NAMALWA (cell line): ENCODE data around the gene EFR3B.
"Not testable (repeated sequence)": the region's sequence is repeated elsewhere in the genome, so short reads cannot be mapped to it uniquely, and the experiment has no call there.

ENCODE experiments used
- DNase-seq: peaks from one replicate; pipeline ENCODE4 v3.0.0-alpha.2; 2015; ENCODE audit warnings: low spot score

Gene EFR3B

DNA sequence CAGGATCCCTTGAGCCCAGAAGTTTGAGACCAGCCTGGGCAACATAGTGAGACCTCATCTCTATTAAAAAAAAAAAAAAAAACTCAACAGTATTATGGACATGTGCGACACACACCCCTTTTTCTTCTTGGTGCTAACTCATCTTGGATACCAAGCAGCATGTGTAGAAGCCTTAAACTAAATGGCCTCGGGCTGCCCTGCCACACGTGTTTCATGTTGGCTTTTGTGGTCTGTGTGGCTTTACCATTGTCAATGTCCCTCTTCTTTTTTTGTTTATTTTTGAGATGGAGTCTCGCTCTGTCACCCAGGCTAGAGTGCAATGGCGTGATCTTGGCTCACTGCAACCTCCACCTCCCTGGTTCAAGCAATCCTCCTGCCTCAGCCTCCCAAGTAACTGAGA, 109.1 kb downstream of the EFR3B start:
- DNase-seq: not testable (repeated sequence)

DNA sequence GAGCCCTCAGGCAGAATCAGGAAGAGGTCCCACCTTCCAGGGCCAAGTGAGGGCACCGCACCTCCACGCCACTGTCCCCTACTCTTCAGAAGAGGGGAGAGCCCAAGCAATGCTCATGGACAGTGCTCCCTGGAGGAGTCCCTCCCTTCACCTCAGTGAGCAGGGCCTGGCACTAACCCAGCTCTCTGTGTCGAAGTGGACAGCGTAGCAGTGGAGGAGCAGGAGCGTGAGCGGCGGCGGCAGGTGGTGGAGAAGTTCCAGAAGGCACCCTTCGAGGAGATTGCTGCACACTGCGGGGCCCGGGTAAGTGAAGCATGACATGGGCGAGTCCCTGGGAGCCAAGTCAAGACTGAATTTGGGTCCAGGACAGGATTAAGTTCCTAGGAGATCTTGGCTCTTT, 109.8 kb downstream of the EFR3B start:
- no peak for DNase-seq

DNA sequence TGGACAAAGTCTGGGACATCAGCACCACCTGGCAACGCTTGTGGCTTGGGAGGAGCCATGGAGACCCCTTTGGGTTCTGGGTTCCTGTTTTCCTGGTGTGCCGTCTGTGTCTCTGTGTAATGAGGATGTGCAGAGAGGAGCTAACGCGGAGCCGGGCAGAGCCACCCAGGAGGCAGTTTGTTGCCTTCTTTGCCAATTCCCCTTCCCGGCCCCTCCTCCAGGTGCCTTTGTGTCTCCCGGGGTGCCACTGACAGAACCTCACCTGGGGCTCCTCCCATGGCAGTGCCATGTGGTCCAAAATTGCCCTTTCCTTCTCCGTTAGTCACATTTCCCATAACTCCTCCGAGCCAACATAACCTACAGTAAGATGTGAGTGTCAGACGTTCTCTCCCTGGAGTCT, 113.5 kb downstream of the EFR3B start:
- no peak for DNase-seq

DNA sequence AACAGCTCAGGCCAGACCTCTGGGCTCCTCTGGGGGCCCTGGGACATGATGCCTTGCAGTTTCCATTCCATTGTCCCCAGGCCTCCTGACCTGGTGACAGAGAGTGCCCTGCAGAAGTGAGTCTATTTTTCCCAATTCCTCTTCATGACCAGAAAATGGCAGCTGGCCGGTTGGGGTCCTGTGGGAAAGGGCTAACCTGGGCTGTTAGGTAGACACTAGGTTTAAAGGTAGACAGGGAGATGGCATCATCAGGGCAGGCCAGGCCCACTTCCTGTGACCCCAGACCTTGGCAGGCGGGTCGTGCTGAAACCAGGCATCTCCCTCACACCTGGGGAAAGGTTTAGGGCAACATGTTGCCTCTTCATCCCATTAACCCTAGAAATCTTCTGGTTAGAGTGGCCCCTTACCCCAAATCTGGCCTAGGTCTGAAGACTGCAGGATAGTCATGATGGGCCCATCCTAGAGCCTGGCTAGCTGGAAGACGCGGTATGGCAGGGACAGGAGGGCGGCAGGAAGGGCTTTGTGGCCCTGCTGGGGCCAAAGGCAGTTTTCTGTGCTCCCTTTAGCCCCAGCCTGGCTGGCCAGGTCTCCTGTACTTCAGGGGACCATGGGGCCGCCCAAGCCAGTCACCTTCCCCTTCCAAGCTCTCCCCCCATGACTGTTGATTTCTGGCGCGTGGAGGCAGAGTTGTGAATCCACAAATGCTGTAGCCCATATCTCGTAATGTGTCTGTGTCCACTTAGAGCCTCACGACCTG, 116.4 kb downstream of the EFR3B start:
- DNase-seq: no peak

DNA sequence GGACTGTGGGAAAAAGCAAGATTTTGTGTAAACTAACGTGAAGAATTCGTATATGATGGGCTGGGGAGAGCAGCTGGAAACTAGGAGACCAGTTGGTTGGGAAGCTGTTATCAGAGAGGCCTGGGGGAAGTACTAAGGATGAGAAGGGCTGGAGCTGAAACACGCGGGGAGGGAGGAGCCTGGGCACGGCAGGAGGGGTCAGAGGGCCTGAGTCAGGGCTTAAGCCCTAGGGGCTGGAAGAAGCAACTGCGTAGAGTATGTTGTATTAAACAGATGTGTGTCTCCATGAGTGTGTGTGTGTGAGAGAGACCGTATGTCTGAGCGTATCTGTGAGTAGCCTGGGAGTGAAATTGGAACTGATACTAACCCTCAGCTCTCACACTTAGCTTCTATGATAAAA, 118.1 kb downstream of the EFR3B start:
- DNase-seq: no peak

DNA sequence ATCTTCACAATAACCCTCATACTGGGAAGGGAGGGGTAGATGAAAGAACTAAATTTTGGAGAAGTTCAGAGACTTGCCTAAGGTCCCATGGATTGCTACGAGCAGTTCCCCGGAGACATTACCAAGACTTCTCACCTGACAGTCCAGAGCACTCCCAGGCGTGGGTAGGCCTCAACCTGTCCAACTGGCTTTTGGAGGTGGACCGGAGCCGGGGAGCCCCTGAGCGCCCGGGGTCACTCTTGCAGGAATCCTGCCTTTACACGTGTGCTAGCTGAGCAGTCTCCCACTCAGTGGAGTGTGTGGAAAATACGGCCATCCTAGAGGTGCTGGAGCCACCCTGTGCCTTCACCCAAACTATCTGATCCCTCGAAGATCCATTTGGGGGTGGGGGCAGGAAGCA, 118.5 kb downstream of the EFR3B start:
- DNase-seq: no peak

DNA sequence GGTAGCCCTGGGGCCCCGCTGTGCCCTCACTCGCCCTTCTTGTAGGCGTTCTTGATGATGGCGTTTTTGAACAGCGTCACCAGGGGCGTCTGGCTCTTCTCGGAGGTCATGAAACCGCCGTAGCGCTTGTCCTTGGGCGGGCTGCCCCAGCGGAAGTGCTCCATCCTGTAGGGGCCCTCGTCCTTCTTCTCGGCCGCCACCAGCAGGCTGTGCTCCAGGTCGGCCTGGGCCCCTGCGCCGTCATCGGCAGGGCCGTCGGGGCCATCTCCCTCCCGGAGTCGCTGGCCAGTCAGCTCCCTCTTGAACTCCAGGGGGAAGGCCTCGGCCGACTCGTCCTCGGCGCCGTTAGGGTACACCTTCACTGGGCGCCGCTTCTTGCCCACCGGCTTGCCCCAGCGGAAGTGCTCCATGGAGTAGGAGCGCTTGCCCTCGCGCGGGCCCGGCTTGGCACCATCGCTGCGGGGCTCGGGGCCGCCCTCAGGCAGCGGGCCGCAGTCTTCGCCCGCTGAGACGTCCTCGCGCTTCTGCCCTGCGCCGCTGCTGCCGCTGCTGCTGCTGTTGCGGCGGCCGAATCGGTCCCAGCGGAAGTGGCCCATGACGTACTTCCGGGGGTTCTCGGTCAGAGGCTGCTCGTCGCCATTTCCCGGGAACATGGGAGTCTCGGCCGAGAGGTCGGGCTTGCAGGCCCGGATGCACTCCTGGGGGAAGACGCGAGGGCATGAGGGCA, 119.3 kb downstream of the EFR3B start:
- DNase-seq: no peak

DNA sequence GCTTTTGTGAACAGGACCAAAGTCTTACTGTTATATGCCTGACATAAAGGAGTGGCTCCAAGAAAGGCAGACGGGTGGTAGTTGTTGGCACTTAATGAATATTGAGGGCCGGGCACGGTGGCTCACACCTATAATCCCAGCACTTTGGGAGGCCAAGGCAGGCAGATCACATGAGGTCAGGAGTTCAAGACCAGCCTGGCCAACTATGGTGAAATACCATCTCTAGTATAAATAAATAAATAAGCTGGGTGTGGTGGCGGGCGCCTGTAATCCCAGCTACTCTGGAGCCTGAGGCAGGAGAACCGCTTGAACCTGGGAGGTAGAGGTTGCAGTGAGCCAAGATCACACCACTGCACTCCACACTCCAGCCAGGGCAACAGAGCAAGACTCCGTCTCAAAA, 120.2 kb downstream of the EFR3B start:
- DNase-seq: not testable (repeated sequence)

DNA sequence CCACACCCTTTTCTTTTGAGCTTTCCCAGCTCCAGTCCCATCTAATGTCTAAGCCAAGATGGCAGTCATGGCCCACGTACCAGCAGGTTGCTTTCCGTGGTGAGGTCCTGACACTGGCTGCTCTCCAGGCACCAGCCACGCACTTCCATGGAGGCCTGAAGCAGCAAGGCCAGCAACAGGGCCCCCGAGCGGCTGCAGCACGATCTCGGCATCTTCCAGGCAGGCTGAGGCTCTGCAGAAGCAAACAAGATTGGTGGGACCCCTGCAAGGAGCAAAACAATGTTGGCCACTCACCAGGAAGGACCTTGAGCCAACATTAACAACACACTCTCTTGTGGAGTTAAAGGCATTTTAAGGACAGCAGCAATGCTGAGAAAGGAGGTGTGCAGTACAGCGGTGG, 122.7 kb downstream of the EFR3B start:
- no peak for DNase-seq

DNA sequence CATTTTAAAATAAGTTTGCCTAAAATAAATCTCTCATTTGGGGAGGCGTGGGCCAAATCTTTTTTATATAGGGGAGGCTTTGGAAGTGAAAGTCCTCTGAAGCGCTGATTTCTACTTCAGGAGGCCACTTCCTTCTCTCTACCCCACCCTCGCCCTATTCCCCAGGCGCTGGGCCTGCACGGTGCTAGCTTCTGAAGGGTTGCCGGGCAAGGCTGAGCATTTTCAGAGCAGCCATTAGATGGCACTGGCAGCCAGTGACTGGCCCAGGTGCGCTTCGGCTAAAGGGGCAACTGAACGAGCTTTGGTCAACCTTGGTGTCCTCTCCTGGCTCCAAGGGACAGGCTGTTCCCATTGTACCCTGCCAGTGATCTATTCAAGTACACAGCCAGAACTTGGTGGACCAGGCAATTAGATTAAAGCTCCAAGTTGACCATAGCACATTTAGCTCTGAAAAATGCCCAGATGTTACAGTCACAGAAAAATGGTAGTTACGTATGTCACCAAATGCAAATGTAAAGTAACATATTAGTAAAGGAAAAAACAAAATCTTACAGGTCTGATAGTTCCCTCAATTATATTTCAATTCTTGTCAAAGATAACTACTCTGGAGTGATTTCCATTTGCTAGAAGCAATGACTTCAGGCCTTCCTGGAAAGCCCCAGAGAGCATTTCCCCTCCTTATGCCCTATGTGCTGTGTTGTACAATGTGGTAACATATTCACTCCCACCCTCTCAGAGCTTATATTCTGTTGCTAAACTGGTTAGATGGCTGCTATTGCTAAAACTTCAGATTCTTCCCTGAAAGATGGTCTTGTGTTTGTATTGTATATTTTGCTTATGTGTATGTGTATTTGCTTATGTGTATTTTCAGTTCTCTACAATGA, 124.4 kb downstream of the EFR3B start:
- DNase-seq: peak; percentile 83

DNA sequence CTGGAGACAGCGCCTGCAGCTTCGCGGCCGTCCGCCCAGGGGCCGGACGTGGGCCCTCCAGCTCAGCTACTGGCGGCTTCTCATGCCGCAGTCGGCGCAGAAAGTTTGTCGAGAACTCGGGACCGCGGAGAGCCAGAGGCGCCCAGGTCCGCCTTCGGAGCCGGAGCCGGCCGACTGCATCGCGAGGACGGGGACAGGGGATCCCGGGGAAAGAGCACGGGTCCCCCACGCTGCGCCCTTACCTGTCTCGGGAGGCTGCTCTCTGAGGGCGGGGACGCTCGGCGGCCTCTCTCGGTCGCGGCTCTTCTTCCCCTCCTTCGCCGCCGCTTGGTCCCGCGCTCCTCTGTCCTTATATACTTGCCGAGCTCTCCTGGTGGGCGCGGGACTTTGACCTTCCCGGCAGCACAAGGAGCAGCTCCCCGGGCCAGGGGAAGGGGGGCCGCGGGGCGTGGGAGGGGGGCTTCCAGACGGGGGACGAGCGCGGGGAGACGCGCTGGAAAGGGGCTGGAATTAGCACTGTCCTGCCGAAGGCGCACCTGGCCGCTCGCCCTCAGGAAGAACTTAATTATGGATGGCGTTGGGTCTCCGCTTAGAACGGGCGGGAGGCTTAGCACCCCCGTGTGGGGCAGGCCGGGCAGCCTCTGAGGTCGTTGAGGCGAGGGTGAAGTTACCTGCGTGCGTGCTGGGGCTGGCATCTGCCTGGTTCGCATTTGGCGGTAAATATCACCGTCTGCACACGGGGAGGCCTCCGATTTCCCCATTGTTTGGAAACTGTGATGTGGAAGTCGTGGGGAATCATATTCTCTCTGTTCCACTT, 126.6 kb downstream of the EFR3B start, which contains the start of gene POMC:
POMC (minus strand) TSS at position 325 of the 817 bp plus-strand sequence. CDS start 3,808 bp downstream, outside the sequence.
- DNase-seq: no peak

DNA sequence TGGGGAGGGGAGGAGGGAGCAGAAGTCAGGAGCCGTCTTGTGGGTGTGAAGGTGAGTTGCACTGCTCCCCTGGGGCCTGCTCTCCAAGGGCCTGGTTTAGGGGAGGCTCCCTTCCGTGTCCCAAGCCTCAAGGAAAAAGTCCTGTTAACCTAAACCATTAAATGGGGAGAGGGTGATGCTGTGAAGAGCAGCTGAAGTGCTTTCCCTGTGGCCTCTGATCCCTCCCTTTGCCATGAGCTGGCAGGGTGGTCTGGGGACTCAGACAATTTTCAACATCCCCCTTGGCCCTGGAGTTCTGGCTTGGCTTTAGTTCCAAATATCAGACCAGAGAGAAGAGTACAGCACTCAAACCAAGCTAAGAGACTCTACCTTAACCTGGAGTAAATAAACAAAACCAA, 127.2 kb downstream of the EFR3B start:
- no peak for DNase-seq

DNA sequence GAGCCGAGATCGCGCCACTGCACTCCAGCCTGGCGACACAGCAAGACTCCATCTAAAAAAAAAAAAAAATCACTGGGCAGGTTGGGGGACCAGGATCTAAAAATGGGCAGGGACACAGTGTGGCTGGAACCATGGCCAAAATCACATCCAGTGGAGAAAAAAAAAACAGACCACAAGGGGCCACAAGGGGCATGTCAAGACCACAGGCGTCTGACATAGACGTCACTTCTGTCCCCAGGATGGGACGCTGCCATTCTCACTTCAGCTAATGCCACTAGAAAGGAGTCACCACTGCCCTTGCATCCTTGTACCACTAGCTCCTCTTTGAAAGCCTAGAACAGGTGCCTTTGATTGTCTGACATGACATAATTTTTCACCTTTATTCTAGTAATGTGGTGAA, 129.0 kb downstream of the EFR3B start:
- peak; percentile 20 for DNase-seq

DNA sequence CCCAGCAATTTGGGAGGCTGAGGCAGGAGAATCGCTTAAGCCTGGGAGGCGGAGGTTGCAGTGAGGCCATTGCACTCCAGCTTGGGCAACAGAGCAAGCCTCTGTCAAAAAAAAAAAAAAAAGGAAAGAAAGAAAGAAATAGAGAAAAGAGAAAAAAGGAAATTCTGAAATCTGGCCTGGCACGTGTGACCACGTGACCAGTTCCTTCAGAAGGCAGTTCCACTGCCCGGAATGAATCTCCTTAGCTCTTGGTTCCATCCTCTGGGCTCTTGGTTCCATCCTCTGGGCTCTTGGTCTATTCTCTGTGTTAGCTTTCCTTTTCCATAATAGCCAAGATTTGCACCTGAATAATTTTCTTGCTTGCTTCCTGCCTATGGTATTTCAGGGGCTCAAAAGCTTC, 131.8 kb downstream of the EFR3B start:
- no peak for DNase-seq

DNA sequence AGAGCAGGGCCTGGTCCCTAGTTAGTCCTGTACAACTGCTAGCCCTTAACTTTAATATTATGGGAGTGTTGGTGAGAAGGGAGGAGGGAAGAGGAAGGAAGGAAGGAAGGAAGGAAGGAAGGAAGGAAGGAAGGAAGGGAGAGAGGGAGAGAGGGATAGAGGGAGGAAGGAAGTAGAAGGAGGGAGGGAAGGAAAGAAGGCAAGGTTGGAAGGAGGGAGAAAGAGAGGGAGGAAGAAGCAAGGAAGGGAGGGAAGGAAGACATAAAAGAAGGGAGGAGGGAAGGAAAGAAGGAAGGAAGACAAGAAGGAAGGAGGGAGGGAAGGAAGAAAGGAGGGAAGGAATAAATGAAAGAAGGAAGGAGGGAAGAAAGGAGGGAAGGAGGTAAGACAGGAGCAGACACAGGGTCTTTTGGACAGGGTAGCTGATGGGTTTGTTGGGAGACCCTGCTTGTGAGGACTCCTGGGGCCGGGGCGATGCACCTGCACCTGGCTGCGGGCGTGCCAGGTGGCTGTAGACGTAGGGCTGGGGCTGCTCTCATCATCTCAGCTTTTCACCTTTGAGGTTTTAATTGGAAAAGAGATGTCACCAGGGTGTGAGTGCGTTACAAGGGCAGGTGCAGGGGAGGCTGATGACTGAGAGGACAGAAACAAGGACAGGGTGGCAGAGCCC, 132.5 kb downstream of the EFR3B start:
- no peak for DNase-seq

DNA sequence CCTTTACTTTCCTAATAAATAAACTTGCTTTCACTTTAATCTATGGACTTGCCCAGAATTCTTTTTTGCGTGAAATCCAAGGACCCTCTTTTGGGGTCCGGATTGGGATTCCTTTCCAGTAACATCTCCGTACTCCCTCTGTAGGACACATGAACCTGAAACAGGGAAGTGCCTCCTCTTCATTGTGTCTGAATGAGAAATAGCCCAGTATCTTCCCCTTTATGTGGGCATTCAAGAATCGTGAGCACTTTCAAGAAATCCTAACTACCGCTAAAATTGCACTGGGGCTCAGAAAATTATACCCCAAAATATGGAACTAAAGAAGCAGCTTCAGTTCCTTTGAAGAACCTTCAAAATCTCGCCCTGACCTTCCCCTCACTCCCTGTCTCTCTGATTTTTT, 134.3 kb downstream of the EFR3B start:
- DNase-seq: no peak

DNA sequence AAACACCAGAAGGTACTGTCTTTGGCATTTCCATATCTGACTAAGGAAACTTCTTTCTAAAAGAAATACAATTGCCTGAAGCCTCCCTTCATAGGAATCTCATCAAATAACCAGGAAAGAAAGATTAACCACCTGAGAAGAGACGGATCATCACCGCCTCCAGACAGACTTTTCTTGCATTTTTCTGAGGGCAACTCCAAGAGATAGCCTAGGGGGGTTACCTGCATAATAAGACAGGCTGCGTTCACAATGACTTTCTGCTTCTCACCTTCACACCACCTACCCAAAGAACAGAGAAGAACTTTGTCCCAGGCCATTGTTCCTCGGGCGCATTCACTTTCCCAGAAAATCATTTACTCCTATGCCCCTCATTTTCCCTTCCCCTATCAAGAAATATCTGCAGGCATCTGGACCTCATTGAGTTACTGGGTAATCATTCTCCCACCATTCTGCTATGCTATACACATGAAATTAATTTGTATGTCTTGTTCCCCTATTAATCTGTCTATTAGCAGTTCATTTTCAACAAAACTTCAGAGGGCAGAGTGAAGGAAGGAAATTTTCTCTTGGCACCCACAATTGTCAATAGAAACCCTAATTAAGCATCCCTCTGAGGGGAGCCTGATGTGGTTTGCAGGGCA, 134.8 kb downstream of the EFR3B start:
- DNase-seq: no peak

DNA sequence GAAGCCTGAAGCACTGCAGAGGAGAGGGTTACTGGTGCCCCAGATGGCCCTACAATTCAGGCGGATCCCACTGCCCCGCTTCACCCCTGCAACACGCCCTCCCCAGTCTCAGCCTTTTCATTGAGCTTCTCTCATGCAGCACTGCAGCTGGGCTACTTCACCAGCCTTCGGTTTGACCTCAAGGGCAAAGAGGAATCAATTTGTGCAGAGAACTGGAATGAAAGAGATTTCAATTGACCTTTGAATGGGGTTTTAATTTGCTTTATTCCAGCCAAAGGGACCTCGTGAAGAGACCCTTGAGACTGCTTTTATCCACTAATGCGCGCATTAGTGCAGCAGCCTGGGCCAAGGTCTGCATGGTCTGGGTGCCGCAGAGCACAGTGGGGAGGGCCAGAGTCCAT, 135.3 kb downstream of the EFR3B start:
- no peak for DNase-seq

DNA sequence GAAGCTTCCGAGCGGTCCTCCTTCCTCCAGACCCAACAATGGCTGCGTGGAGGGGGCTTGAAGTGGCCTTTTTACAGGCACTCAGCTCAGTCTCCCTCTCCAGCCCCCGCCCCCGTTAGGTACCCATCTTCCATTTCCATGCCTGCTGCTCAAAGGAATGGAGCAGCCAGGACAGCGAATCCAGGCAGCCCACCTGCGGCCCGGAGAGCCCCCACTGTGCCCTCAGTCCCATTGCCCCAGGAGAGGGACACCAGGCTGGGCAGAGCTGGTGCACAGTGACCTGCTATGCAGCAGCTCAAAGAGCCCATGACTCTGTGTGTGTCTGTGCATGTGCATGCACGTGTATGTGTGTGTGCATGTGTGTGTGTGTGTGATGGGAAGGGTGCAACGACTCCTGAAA, 137.1 kb downstream of the EFR3B start:
- DNase-seq: no peak

DNA sequence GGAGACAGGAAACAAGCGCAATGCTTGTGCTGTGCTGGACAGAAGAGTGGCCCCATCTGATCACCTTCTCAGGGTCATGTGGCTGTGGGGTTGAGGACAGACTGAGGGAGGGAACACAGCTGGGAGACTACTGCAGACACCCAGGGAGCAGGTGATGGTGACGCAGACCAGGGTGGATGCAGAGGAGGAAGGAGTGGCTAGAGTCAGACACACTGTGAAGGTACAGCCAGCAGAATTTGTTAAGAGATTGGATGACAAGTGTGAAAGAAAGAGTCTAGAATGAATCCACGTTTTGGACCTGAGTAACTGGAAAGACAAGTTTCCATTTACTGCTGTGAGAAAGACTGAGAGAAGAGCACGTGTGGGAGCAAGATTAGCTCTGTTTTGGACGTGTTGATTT, 142.4 kb downstream of the EFR3B start:
- no peak for DNase-seq
